ENCODE data around the gene RUNX2. TPM values are rescaled to one million over a fixed set of nuclear protein-coding genes. Genes with fewer than 3 reads are reported as not detected.
A peak's percentile ranks its signal among the peaks of the same experiment; 100 is the strongest.

RUNX2 gene
- total and polyA plus RNA-seq, 9 of the 15 experiments (the other 6 are each of a cell fraction or from before 2014, with no cell fraction given): 0.29 to 1.00 (median 0.43) TPM

DNA sequence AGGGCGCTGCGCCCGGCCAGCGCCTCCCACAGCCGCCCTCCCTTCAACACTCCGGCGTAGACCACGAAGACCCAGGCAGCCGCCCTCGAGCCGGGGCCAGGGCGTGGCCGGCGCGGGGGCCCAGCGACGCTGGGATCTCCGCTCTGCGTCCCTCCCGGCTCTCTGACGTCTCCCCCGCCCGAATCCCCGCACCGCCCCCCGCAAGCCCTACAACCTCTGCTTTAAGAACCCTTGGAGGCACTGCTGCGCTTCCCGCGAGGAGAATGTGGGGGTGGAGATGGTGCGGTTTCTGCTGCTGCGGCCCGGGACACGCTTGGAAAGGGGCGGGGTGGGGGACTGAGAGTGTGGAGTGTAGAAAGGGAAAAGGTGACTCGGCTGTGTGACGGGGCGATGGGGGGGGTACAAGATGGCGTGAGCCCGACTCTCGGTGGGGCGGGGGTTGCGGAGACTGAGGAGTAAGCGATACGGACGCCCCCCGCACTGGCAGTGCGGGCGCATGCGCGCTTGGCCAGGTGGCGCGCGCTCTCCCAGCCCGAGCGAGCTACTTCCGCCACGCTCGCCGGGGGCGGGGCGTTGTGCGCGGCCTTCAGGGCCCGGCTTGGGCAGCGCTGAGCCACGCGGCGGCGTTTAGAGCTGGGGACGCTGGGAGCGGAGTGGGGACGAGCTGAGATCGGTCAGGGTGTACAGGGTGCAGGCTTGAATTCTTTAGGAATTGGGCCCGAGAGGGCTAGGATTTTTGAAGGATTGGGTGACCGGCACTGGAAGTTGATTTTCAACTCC, 49.6 kb downstream of the RUNX2 start, which contains the start of gene SUPT3H (continued):
- TF ChIP-seq GATAD2A (IDR thresholded peaks at IDR 0.05): peak; percentile 43; the same call in 1 of the 2 replicates
- no peak for TF ChIP-seq POLR2AphosphoS2 (IDR thresholded peaks at IDR 0.05; ENCODE audit: low read length)
- TF ChIP-seq, protein P1, sequence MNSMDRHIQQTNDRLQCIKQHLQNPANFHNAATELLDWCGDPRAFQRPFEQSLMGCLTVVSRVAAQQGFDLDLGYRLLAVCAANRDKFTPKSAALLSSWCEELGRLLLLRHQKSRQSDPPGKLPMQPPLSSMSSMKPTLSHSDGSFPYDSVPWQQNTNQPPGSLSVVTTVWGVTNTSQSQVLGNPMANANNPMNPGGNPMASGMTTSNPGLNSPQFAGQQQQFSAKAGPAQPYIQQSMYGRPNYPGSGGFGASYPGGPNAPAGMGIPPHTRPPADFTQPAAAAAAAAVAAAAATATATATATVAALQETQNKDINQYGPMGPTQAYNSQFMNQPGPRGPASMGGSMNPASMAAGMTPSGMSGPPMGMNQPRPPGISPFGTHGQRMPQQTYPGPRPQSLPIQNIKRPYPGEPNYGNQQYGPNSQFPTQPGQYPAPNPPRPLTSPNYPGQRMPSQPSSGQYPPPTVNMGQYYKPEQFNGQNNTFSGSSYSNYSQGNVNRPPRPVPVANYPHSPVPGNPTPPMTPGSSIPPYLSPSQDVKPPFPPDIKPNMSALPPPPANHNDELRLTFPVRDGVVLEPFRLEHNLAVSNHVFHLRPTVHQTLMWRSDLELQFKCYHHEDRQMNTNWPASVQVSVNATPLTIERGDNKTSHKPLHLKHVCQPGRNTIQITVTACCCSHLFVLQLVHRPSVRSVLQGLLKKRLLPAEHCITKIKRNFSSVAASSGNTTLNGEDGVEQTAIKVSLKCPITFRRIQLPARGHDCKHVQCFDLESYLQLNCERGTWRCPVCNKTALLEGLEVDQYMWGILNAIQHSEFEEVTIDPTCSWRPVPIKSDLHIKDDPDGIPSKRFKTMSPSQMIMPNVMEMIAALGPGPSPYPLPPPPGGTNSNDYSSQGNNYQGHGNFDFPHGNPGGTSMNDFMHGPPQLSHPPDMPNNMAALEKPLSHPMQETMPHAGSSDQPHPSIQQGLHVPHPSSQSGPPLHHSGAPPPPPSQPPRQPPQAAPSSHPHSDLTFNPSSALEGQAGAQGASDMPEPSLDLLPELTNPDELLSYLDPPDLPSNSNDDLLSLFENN (IDR thresholded peaks at IDR 0.05; ENCODE audit: low read depth in 2 of 2, low read length in 2 of 2): peak in 1 of 2 experiments; percentile 18; a peak in 1 of 4 replicates
- TF ChIP-seq, protein P2, sequence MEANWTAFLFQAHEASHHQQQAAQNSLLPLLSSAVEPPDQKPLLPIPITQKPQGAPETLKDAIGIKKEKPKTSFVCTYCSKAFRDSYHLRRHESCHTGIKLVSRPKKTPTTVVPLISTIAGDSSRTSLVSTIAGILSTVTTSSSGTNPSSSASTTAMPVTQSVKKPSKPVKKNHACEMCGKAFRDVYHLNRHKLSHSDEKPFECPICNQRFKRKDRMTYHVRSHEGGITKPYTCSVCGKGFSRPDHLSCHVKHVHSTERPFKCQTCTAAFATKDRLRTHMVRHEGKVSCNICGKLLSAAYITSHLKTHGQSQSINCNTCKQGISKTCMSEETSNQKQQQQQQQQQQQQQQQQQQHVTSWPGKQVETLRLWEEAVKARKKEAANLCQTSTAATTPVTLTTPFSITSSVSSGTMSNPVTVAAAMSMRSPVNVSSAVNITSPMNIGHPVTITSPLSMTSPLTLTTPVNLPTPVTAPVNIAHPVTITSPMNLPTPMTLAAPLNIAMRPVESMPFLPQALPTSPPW (CRISPR knock-in tag; IDR thresholded peaks at IDR 0.05): peak; percentile 97
- TF ChIP-seq DACH1 (IDR thresholded peaks at IDR 0.05; ENCODE audit: partially characterized antibody): no peak
- TF ChIP-seq MITF (IDR thresholded peaks at IDR 0.05): no peak
- no peak for TF ChIP-seq HMG20B (CRISPR knock-in tag; IDR thresholded peaks at IDR 0.05)
- peak; percentile 89 for TF ChIP-seq RB1 (IDR thresholded peaks at IDR 0.05; ENCODE audit: low read depth)
- TF ChIP-seq ATF3 (IDR thresholded peaks at IDR 0.05): peak; percentile 67
- no peak for TF ChIP-seq ATF3 (CRISPR knock-in tag; conservative IDR thresholded peaks at IDR 0.05)
- TF ChIP-seq PCBP1 (IDR thresholded peaks at IDR 0.05; ENCODE audit: low read depth, low read length, poor library complexity, severe bottlenecking): peak; percentile 97
- TF ChIP-seq ZFP30 (CRISPR knock-in tag; IDR thresholded peaks at IDR 0.05; ENCODE audit: borderline replicate concordance): no peak
- peak; percentile 87 for TF ChIP-seq ZNF589 (CRISPR knock-in tag; IDR thresholded peaks at IDR 0.05; ENCODE audit: low read depth)
- TF ChIP-seq CXXC5 (CRISPR knock-in tag; IDR thresholded peaks at IDR 0.05): peak; percentile 94
- TF ChIP-seq RBM39 (optimal IDR thresholded peaks at IDR 0.05; ENCODE audit: low read depth, low read length): peak; percentile 85
- no peak for TF ChIP-seq BDP1 (IDR thresholded peaks at IDR 0.05; ENCODE audit: insufficient read depth, insufficient read length)
- no peak for TF ChIP-seq ILF3 (IDR thresholded peaks at IDR 0.05; ENCODE audit: borderline replicate concordance)
- 0 out of 4 replicates have a peak, but pooled peaks of 1 of the 2 experiments have one; percentile 13 for TF ChIP-seq HDAC1 (IDR thresholded peaks at IDR 0.05)
- TF ChIP-seq CBFB (CRISPR knock-in tag; IDR thresholded peaks at IDR 0.05): no peak
- TF ChIP-seq ZNF232 (CRISPR knock-in tag; IDR thresholded peaks at IDR 0.05): no peak
- peak; percentile 80 for TF ChIP-seq PHF20 (IDR thresholded peaks at IDR 0.05; ENCODE audit: partially characterized antibody)
- TF ChIP-seq ASH1L (IDR thresholded peaks at IDR 0.05; ENCODE audit: borderline replicate concordance, low read depth, partially characterized antibody): no peak

Data from K562 (cell line).